ENCODE measurements around the gene IQCH.
"Not testable (repeated sequence)": the region's sequence is repeated elsewhere in the genome, so short reads cannot be mapped to it uniquely, and the experiment has no call there.

The IQCH gene

DNA sequence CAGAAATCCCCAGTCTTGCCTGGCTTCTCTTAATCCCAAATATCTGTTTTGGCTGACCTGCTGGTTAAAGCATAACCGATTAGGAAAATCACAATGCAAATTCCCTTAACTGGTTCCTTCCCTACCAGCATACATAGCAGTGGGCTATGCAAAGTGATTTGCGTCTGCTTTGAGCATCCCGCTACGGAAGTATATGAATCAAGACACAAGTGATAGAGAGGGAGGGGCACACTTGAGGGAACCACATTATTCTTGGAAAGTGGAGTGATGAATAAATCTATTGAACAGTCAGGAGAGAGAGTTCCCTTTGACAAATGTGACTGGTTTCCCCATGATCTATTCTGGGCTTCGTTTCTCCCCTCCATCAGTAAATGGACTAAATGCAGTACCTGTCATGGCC is 146.8 kb downstream of the IQCH start:
- no peak for DNase-seq

DNA sequence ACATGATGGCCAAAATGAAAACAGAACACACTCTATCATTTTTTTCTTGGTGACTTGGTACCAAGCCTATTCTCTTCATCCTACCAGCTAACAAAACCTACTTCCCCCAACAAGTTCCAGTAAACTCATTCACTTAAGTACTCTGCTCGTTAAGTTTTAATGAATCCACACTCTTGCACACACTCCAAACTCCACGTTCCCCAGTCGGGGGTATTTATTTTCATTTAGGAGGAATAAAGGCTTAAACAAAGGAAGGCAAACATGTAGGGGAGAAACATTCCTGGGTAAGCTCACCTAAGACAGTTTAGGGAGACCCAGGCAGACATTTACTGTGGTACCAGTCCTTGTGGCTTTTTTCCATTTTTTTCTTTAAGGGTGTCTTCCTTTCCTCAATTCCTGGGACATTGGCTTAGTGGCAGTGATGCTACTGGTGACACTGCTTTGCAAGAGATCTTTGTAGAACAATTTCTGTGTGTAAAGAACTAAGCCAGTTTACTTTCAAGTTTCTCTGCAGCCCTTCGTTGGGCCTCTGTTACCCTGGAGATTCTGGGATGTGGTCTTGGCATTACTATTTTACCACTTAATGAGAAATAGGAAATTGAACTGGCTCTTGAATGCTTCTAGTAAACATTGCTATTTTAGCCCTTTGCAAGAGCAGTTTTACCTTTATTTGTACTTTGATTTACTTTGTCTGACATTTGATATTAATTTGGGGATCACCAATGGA is 149.0 kb downstream of the IQCH start:
- no peak for DNase-seq

DNA sequence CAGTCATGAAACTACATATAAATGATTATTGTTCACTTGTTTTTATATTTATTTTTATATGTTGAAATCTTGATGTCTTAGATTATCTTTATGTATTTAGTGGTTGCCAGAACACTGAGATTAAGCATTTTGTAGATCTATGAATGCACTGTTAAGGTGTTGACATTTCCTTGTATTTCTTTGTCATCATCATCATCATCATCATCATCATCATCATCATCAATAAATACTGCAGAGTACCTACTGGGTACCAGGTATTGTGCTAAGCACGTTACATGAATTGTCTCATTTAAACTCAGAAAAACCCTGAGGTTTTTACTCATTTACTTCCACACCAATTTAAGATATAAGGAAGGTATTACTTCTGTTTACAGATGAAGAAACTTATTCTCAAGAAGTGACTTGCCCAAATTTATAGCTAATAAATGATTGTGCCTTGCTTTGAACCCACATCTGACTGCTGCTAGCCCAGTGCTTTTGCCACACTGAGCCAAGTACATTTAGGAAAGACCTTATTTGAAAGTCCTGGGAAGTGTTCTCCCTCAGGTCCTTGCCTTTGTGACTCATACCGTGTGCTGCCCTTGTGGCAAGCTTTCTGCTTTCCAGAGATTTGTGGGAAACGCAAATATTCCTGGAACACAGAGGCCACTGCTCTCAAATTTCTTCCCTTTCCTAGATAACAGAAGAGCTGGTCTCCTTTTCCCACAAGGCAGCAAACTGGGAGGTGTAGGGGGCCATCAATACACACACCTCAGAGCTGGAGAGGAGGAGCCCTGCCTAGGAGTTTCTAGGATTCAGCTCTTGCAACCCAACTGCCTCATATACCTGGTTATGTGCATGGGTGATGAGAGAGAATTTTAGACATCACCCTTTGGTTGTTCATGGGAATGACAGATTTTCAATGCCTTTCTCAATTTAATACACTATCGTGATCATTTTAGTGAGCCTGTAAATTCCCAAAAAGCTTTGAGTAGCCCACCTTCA is 150.9 kb downstream of the IQCH start:
- no peak for DNase-seq

DNA sequence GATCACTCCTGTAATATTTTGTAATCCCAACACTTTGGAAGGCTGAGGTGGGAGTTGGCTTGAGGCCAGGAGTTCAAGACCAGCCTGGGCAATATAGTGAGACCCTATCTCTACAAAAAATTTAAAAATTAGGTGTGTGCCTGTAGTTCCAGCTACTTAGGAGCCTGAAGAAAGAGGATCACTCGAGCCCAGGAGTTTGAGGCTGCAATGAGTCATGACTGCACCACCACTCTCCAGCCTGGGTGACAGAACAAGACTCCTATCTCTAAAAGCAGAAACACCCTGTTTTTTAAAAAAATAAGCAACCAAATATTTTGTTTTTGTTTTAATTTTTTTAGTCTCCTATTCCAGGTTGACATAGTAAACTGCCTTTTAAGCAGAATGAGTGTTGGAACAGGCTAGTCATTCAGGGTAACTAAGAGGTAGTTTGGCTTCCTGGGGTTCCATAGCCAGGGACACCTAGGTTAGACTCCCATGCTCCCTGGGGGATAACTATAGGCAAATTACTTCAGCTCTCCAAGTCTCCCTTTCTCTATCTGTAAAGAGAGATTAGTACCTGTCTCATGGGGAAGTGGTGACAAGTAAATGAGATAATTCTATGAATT is 151.8 kb downstream of the IQCH start:
- DNase-seq, result no peak

DNA sequence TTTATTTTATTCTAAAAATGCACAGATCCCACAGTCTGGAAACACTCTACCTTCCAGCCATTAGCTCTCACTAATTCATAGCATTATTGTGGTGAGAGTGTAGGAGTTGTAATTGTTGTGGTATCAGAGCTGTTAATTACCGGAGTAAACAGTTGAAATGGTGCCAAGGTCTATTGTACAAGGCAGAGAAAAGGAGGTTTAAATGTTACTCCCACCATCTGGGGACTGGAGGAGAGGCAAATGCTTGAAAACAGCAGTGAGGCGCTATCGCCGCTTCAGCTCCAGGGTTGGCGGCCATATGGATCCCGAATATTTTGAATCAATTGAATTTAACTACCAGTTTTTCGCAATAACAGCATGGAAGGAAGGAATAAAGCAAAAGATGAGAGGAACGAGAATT is 153.2 kb downstream of the IQCH start:
- no peak for DNase-seq

DNA sequence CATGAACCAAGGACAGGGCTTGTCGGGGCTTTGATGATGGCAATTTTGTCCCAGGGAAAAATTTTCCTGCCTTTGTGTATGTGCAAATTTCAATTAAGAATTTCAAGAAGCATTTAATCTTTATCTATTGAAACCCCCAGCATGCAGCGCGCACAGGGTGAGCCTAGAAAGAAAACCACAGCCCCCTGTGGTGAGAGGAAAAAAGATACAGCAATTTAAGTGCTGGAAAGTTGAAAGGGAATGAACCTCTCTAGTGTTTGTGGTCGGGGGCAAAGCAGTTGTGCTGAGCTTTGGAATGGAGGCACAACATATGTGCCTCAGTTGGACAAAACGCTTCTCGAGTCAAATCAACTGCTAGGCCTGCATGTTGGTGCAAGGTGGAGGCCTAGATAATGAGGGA is 154.6 kb downstream of the IQCH start:
- DNase-seq, result no peak

DNA sequence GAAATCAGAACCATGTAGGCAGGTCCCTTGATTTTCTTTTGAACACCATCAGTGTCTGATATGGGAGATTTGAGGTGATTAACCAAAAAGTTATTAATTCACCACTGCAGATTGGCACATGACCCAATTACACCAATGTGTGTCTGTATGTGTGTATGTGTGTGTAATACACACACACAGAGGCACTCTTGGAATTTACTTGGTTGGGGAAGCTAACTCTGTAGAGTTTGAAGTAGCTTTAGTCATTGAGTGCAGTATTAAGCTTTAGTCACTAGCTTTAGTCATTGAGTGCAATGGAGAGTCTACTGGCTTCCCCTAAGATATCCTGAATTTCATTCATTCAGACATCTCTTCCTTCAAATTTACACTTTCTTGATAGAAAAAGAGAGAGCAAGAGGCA is 156.9 kb downstream of the IQCH start:
- no peak for DNase-seq

DNA sequence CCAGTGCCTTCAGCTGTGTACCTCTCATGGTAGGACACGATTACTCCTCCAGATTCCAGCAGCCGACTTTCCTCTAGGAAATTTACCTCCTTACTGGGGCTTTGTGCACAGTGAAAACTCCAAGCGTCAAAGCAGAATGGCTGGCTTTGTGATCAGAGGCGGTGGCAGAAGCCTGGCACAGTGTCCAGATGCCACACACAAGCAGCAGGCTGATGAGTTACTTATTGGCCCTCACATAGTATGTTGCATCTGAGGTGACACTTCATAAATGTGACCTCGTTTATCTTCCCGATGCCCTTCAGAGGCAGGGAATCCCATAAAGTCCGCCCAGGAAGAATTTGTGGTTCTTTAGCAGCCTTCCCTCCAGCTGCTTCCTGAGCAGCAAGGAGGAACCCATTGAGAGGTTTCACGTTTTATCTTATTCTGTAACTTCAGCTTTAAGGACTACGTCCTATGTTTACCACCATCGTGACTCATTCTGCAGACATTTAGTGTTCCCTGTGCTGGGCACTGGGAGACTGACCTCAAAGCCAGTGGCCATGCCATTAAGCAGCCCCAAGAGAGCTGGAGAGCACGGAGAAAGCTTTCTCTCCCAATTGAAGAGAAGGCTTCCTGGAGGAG is 159.3 kb downstream of the IQCH start:
- no peak for DNase-seq

DNA sequence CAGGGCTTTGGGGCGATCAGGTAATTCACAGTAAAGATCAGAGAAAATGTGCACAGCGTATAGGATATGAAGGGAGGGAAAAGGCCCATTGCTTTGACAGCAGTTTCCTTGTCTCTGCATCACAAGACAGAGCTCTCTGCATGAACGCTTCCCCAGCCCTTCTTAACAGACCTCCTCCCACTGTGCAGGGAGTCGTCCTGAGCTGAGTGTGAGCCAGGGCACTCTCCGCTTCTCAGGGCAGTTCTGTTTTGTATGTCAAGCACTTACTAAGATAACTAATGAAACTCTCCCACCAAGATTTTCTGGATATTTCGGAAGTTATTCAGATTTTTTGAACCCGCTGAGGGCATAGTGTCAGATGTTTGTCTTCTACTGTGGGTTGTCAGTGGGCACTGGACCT is 160.6 kb downstream of the IQCH start:
- no peak for DNase-seq

DNA sequence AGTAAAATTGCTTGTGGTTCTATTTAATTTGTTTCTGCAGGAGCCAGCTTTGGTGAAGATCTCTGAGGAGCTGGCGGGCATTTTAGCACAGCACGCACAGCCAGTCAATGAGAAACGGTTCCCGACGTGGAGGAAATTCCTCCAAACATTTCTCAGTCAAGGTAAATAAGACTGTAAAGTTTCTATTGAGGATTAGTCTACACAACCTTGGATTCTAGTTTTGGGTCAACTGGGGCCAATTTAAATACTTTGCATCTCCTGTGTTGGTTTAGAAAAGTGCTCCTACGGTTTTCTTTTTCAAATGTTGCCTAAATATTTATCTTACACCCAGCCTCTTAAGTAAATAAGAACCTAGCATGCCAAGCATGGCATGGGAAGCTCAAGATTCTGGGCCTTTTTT is 162.3 kb downstream of the IQCH start:
- no peak for DNase-seq

DNA sequence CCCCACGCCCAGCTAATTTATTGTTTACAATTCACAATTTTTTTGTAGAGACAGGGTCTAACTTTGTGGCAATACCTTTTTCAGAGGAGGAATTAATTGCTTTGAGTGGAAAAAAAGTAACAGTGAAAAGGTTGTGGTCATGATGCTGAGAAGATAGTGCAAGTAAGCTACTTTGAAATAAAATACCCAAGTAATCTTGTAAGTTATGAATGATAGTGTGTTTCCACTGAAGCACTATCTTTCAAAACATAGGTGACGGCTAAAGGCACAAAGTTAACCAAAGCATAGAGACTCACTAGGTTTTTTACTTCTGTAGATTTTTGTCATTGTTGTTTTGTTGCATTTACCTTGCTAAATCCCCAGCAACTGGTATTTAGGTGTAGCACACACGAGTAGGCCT is 165.1 kb downstream of the IQCH start:
- no peak for DNase-seq

DNA sequence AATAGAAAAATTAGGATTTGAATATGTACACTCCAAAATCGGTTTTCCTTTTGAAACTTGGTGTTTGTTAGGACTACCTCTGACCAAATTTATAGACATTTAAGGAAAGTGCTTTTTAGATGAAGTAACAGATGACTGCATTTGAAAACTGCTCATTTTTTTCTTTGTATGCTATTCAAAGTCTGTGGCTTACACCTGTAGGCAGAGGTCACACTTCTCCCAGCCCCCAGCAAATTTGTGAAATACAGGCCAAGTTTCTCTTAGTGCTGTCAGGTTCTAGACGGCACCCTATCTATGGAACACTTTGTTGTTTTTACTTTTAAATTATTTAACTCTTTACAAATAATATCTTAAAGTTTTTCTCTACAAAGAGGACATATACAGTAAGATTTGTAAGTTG is 165.6 kb downstream of the IQCH start:
- no peak for DNase-seq

DNA sequence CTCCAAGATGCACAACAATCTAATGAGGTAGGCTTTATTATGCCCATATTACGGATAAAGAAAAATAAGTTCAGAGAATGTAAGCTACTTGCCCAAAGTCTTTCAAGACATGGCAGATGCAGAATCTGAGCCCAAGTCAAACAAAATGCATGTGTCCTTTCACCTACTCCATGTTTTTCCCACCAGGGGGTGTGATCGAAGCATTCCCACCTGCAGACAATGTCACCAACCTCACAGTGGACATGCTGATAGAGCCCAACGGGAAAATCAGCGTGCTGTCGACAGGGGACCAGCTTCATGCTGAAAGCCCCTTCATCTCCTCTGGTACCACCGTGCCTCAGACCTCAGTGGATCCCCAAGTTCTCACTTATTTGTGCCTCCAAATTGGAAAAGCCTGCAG is 166.5 kb downstream of the IQCH start:
- DNase-seq, result no peak

DNA sequence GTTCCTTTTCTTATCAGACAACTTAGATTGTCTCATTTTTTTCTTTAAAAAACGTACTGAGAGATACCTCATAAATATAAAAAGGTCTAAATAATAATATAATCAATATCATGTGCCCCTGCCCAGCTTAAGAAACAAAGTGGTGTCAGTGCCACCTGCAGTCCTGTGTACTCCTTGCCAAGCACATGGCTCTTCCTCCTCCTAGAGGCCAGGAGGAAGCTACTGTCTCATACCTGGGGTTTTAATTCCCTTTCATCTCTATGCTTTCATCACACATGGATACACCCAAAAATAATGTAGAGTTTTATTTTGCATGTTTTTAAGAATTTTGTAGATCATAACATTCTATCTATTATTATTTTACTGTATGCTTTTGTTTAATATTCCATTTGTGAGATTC is 167.7 kb downstream of the IQCH start:
- no peak for DNase-seq

DNA sequence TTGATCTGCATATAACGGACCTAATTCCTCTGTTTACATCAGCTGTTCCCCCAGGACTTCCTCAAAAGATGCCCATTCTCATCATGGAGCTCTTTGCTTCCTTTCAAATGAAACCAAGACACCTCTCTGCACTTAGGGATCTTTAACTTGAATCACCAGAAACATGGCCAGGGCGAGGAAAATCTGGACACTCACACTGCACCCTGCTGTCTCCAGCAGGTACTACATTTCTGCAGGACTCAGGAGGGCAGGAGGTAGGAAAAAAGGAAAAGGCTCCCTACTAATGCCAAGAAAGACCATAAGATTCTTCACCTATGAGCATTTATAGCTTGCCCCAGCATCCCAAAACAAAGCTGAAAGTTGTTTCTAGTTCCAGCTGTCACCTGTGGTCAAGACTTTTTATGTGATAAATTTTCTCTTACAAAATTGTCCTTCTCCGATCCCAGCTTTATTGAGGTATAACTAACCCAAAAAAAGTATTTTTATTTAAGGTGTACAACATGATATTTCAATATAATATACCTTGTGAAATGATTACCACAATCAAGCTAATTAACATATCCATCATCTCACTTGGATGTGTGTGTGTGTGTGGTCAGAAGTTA is 179.0 kb downstream of the IQCH start:
- DNase-seq, result peak; percentile 12

DNA sequence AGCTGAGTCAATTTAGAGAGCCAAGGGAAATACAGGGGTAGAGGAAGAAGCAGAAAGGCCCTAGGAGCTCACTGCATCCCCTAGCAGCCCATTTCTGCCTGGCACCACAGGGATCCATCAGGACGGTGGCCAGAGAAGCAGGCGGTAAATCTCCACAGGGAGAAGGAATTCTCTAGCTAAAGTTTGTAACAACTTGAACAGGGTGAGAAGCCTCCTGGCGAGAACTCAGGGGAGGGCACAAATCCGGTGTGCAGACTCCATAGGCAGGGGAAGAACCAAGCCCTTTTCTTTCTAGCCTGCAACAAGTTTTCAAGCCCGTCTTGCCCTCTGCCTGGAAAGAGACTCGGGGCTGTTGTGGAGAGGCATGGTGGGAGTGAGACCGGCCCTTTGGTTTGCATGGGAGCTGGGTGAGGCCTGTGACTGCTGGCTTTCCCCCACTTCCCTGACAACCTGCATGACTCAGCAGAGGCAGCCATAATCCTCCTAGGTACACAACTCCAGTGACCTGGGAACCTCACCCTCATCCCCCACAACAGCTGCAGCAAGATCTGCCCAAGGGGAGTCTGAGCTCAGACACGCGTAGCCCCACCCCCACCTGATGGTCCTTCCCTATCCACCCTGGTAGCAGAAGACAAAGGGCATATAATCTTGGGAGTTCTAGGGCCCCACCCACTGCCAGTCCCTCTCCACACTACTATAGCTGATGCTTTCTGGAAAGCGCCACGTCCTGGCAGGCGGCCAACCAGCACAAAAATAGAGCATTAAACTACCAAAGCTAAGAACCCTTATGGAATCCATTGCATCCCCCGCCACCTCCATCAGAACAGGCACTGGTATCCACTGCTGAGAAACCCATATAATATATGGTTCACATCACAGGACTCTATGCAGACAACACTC is 182.0 kb downstream of the IQCH start:
- DNase-seq, result not testable (repeated sequence)

DNA sequence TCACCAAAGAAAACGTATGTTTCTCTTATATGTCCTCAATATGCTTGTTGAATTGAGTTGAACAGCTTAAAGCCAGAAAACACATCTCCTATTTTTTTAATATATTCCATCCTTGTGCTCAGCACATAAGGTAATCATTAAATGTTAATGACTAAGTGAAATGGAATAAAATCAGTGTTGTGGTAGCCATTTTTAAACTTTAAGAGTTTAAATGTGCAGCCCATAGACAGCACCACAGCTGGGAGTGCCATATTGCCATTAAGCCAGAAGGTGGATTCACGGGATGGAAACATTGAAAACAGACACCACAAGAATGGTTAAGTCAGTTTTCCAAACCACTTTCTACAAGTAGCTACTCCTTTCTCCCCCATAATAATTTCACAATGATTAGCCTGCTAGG is 189.5 kb downstream of the IQCH start:
- DNase-seq, result no peak

DNA sequence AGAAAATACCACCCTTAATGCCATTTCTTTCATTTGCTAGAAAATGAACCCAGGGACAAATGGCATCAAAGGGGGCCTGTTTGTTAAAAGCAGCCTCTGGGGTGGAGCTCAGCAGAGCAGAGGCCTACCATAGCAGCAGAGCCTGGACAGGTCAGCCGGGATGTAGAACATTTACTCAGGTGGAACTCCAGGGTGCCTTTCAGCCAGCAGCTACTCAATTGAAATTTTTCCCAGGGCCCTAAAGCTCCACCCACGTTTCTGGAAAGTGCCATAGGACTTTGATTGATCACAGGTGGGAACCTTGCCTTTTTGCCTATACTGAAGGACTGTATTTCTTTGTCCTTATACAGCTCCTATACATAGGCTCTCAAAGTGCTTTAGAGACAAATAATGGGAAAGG is 191.9 kb downstream of the IQCH start:
- no peak for DNase-seq

DNA sequence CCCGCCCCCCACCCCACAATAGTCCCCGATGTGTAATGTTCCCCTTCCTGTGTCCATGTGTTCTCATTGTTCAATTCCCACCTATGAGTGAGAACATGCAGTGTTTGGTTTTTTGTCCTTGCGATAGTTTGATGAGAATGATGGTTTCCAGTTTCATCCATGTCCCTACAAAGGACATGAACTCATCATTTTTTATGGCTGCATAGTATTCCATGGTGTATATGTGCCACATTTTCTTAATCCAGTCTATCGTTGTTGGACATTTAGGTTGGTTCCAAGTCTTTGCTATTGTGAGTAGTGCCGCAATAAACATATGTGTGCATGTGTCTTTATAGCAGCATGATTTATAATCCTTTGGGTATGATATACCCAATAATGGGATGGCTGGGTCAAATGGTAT is 193.8 kb downstream of the IQCH start:
- DNase-seq, result not testable (repeated sequence)

DNA sequence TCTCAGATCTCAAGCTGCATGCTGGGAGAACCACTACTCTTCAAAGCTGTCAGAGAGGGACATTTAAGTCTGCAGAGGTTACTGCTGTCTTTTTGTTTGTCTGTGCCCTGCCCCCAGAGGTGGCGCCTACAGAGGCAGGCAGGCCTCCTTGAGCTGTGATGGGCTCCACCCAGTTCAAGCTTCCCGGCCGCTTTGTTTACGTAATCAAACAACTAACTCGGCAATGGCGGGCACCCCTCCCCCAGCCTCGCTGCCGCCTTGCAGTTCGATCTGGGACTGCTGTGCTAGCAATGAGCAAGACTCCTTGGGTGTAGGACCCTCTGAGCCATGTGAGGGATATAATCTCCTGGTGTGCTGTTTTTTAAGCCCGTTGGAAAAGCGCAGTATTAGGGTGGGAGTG is 199.1 kb downstream of the IQCH start:
- not testable (repeated sequence) for DNase-seq

DNA sequence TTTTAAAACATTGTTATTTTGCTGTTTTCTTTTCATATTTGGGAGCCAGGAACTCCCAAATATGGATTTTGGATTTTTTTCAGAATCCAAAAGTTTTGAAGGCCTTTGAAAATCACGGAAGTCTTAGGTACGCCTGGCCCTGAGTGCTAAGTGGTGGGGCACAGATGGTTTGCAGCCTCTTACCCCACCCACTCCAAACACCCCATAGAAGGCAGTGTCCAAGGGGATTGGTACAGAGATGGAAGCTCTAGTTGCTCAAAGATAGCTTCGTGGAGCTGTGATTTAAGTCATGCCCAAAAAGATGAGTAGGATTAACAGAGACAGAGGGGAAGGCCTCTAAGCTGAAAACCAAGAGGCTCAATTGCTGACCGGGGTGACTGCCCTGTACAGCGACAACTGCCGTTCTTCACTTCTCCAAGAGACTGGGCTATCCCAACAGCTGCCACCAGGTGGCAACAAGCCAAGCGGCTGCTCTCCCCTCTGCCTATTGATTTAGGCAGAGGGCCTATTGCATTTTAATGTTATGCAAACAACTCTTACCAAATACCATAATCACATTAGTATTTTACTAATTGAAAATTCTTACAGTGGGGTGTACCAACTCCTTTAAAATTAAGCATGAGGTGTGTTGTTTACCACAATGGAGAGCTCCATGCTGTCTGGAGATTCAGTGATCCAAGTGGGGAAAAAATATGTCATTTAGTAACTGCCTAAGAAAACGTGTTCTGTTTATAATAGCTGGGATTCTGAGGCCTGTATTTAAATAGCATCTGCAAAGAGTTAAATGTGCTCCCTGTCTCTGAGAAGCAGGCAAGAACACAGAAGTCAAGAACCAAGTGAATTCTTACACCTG is 202.3 kb downstream of the IQCH start:
- peak; percentile 82 for DNase-seq
